MM.1S (cell line): ENCODE measurements around the gene ATF7.

ENCODE experiments used
- DNase-seq: peaks from one replicate; pipeline ENCODE4 v3.0.0-alpha.2; 2015
- H2AFZ ChIP-seq: fragments of 300-600 bp; sonication (generic); 2 replicates; pipeline ENCODE4 v1.6.0; 2016; ENCODE audit warnings: antibody characterized with exemption, low read length
- H3F3A ChIP-seq: fragments of 300-600 bp; sonication (generic); 2 replicates; pipeline ENCODE4 v1.6.1; 2016; ENCODE audit warnings: mild to moderate bottlenecking, antibody characterized with exemption, low read length, moderate library complexity, mixed read lengths; ENCODE audit not compliant: insufficient read depth
- H3K27ac ChIP-seq: fragments of 300-600 bp; sonication (generic); 2 replicates; pipeline ENCODE4 v1.5.1; 2016; ENCODE audit warnings: mild to moderate bottlenecking, low read length
- H3K27me3 ChIP-seq: fragments of 300-600 bp; sonication (generic); replicated peaks from 2 replicates; pipeline ENCODE4 v1.6.0; 2016; ENCODE audit warnings: low read length; ENCODE audit not compliant: insufficient read depth
- H3K36me3 ChIP-seq: fragments of 300-600 bp; sonication (generic); replicated peaks from 2 replicates; pipeline ENCODE4 v1.6.1; 2016; ENCODE audit warnings: mild to moderate bottlenecking, low read length, mixed read lengths; ENCODE audit not compliant: insufficient read depth
- H3K4me1 ChIP-seq: fragments of 300-600 bp; sonication (generic); 2 replicates; pipeline ENCODE4 v1.6.1; 2016; ENCODE audit warnings: low read length, mixed read lengths
- H3K4me2 ChIP-seq: fragments of 300-600 bp; sonication (generic); 2 replicates; pipeline ENCODE4 v1.6.0; 2016; ENCODE audit warnings: low read depth, low read length
- H3K4me3 ChIP-seq: fragments of 300-600 bp; sonication (generic); 2 replicates; pipeline ENCODE4 v1.5.1; 2016; ENCODE audit warnings: low read length, mixed read lengths
- H3K79me2 ChIP-seq: fragments of 300-600 bp; sonication (generic); 2 replicates; pipeline ENCODE4 v1.6.1; 2016; ENCODE audit warnings: mixed run types, low read length, mixed read lengths
- H3K9ac ChIP-seq: fragments of 300-600 bp; sonication (generic); 2 replicates; pipeline ENCODE4 v1.6.1; 2016; ENCODE audit warnings: low read length, mixed read lengths
- H3K9me2 ChIP-seq: fragments of 300-600 bp; sonication (generic); replicated peaks from 2 replicates; pipeline ENCODE4 v1.6.1; 2016; ENCODE audit warnings: mild to moderate bottlenecking, low read length, mixed read lengths; ENCODE audit not compliant: insufficient read depth
- H3K9me3 ChIP-seq: fragments of 300-600 bp; sonication (generic); replicated peaks from 2 replicates; pipeline ENCODE4 v1.6.1; 2016; ENCODE audit warnings: mild to moderate bottlenecking, low read length, mixed read lengths; ENCODE audit not compliant: insufficient read depth
- H4K20me1 ChIP-seq: fragments of 300-600 bp; sonication (generic); 2 replicates; pipeline ENCODE4 v1.6.1; 2016; ENCODE audit warnings: mild to moderate bottlenecking, low read length, moderate library complexity, mixed read lengths; ENCODE audit not compliant: insufficient read depth
- CTCF ChIP-seq: fragments of 300-600 bp; sonication (generic); IDR thresholded peaks from 2 replicates; pipeline ENCODE4 v1.5.1; 2016; ENCODE audit warnings: antibody characterized with exemption, low read length, mixed read lengths
- EZH2 ChIP-seq: fragments of 300-600 bp; sonication (generic); optimal IDR thresholded peaks from 2 replicates; pipeline ENCODE3; 2017; ENCODE audit warnings: low read depth, mild to moderate bottlenecking, antibody characterized with exemption, low read length, mixed read lengths
- EZH2phosphoT487 ChIP-seq: fragments of 300-600 bp; sonication (generic); IDR thresholded peaks from 2 replicates; pipeline ENCODE4 v1.6.1; 2018; ENCODE audit warnings: antibody characterized with exemption, low read length

The ATF7 gene

GRCh38 chr12:53464685-53465418, 161.3 kb downstream of the ATF7 start:
- peaks cover 99% of the 10 kb centered on the region for H3F3A ChIP-seq
- H4K20me1 ChIP-seq = no peaks in the 10 kb centered on the region; the same call in 1 of the 2 replicates
- peak overlapping the region; percentile 94 for H3K27ac ChIP-seq

GRCh38 chr12:53463802-53464560, 162.2 kb downstream of the ATF7 start:
- H3K4me3 ChIP-seq = peak overlapping the region; percentile 45; the same call in 1 of the 2 replicates
- peaks cover 88% of the 10 kb centered on the region for H3K4me1 ChIP-seq
- no peaks in the 10 kb centered on the region for H3K27me3 ChIP-seq
- peaks cover 100% of the 10 kb centered on the region for H3K79me2 ChIP-seq
- peak overlapping the region; percentile 76 for H3K4me2 ChIP-seq
- no peak overlapping the region for H2AFZ ChIP-seq
- DNase-seq = peak; percentile 51
- TF ChIP-seq EZH2 (no peak), EZH2phosphoT487 (no peak)
- no peaks in the 10 kb centered on the region; the same call in 1 of the 2 replicates for H4K20me1 ChIP-seq
- peaks cover 99% of the 10 kb centered on the region for H3F3A ChIP-seq
- peak overlapping the region; percentile 65 for H3K9ac ChIP-seq
- H3K36me3 ChIP-seq = peaks cover 14% of the 10 kb centered on the region
- no peaks in the 10 kb centered on the region for H3K9me3 ChIP-seq
- no peaks in the 10 kb centered on the region for H3K9me2 ChIP-seq
- H3K27ac ChIP-seq = peak overlapping the region; percentile 94

More at GRCh38 chr12:53464685-53465418, 161.3 kb downstream of the ATF7 start:
- Histone ChIP-seq H3K4me2 (peak overlapping the region; percentile 61), H3K27me3 (no peaks in the 10 kb centered on the region), H3K9me3 (no peaks in the 10 kb centered on the region), H3K9ac (peak overlapping the region; percentile 58), H3K9me2 (no peaks in the 10 kb centered on the region), H3K4me3 (peak overlapping the region; percentile 13; the same call in 1 of the 2 replicates), H3K36me3 (peaks cover 14% of the 10 kb centered on the region), H3K79me2 (peaks cover 94% of the 10 kb centered on the region), H2AFZ (no peak overlapping the region), H3K4me1 (peaks cover 91% of the 10 kb centered on the region)
- TF ChIP-seq EZH2 = no peak
- TF ChIP-seq EZH2phosphoT487 = no peak
- DNase-seq = peak; percentile 6

GRCh38 chr12:53462935-53463334, 163.2 kb downstream of the ATF7 start:
- H3K4me2 ChIP-seq = peak overlapping the region; percentile 76
- no peak overlapping the region for H2AFZ ChIP-seq
- peak; percentile 57 for DNase-seq
- peaks cover 100% of the 10 kb centered on the region for H3K79me2 ChIP-seq
- H3K27me3 ChIP-seq = no peaks in the 10 kb centered on the region
- H3K4me3 ChIP-seq = peak overlapping the region; percentile 45
- TF ChIP-seq EZH2 = no peak
- no peak for TF ChIP-seq CTCF
- TF ChIP-seq EZH2phosphoT487 = no peak
- peaks cover 82% of the 10 kb centered on the region for H3K4me1 ChIP-seq
- no peaks in the 10 kb centered on the region; the same call in 1 of the 2 replicates for H4K20me1 ChIP-seq
- no peaks in the 10 kb centered on the region for H3K9me2 ChIP-seq
- peak overlapping the region; percentile 65 for H3K9ac ChIP-seq
- no peaks in the 10 kb centered on the region for H3K9me3 ChIP-seq
- peaks cover 10% of the 10 kb centered on the region for H3K36me3 ChIP-seq
- peaks cover 98% of the 10 kb centered on the region for H3F3A ChIP-seq
- peak overlapping the region; percentile 94 for H3K27ac ChIP-seq

GRCh38 chr12:53461591-53461990, 164.6 kb downstream of the ATF7 start:
- H3K4me2 ChIP-seq = peak overlapping the region; percentile 76
- H3F3A ChIP-seq = peaks cover 98% of the 10 kb centered on the region
- peak overlapping the region; percentile 65; the same call in 1 of the 2 replicates for H3K9ac ChIP-seq
- TF ChIP-seq EZH2 = no peak
- TF ChIP-seq EZH2phosphoT487 = no peak
- TF ChIP-seq CTCF = no peak
- H3K79me2 ChIP-seq = peaks cover 100% of the 10 kb centered on the region
- H3K36me3 ChIP-seq = peaks cover 10% of the 10 kb centered on the region
- H3K4me1 ChIP-seq = peaks cover 71% of the 10 kb centered on the region
- H3K27ac ChIP-seq = peak overlapping the region; percentile 94
- no peak overlapping the region for H2AFZ ChIP-seq
- peak overlapping the region; percentile 45 for H3K4me3 ChIP-seq
- H4K20me1 ChIP-seq = no peaks in the 10 kb centered on the region; the same call in 1 of the 2 replicates
- H3K9me2 ChIP-seq = no peaks in the 10 kb centered on the region
- H3K27me3 ChIP-seq = no peaks in the 10 kb centered on the region
- DNase-seq = peak; percentile 69
- H3K9me3 ChIP-seq = no peaks in the 10 kb centered on the region
